ENCODE measurements around the gene KCND3.

GRCh38 chr1:111990026-111990877 is 784 bp upstream of the KCND3 start:
- TF ChIP-seq GATA3 (IDR thresholded peaks at IDR 0.05; ENCODE audit: low read depth, low read length), result no peak
- TF ChIP-seq GATA2 (IDR thresholded peaks at IDR 0.05; ENCODE audit: low read depth, low read length), result no peak
